Type B pancreatic cell (in vitro differentiated cells): ENCODE measurements around the gene AJAP1. TPM values are rescaled to one million over a fixed set of nuclear protein-coding genes. Genes with fewer than 3 reads are reported as not detected.
"Not testable (repeated sequence)": the region's sequence is repeated elsewhere in the genome, so short reads cannot be mapped to it uniquely, and the experiment has no call there.

Experiments used
- DNase-seq: peaks from one replicate; pipeline ENCODE4 v3.0.0; 2021; ENCODE audit warnings: mixed read lengths; ENCODE audit not compliant: unreplicated experiment; ENCODE audit errors: extremely low spot score
- H3K27ac Mint-ChIP-seq: 2 replicates; pipeline ENCODE4 v1.8.0; 2021; ENCODE audit warnings: mild to moderate bottlenecking, mixed read lengths
- H3K27me3 Mint-ChIP-seq: 2 replicates; pipeline ENCODE4 v1.8.0; 2021; ENCODE audit warnings: mixed read lengths
- H3K36me3 Mint-ChIP-seq: 2 replicates; pipeline ENCODE4 v1.8.0; 2021; ENCODE audit warnings: mixed read lengths
- H3K4me1 Mint-ChIP-seq: one replicate; pipeline ENCODE4 v1.8.0; 2021; ENCODE audit warnings: mixed read lengths; ENCODE audit not compliant: unreplicated experiment
- H3K4me3 Mint-ChIP-seq: 2 replicates; pipeline ENCODE4 v1.8.0; 2021; ENCODE audit warnings: mild to moderate bottlenecking, mixed read lengths
- H3K9me3 Mint-ChIP-seq: 2 replicates; pipeline ENCODE4 v1.8.0; 2021; ENCODE audit warnings: mixed read lengths
- CTCF ChIP-seq: fragments of 200-600 bp; sonication (generic); conservative IDR thresholded peaks from 2 replicates; pipeline ENCODE4 v1.5.0; 2021; ENCODE audit warnings: antibody characterized with exemption, mild to moderate bottlenecking
- total RNA-seq: library from RNA; stranded (reverse); gene quantifications from 2 replicates; pipeline ENCODE4 v1.2.1, GENCODE V29; 2021; ENCODE audit warnings: low replicate concordance

The AJAP1 gene
- total RNA-seq, 1 donor from 2014 or later = 9.5 TPM

- Mint-ChIP-seq H3K4me3 (no peak overlapping the region), H3K27ac (no peak overlapping the region), H3K9me3 (no peaks in the 10 kb centered on the region), H3K4me1 (peaks cover 8% of the 10 kb centered on the region), H3K36me3 (no peaks in the 10 kb centered on the region), H3K27me3 (peaks cover 19% of the 10 kb centered on the region)
- TF ChIP-seq CTCF = no peak
- DNase-seq = no peak
Observed at GRCh38 chr1:4665456-4665855, 11.0 kb downstream of the AJAP1 start.

- H3K9me3 Mint-ChIP-seq, H3K27me3 Mint-ChIP-seq, H3K4me1 Mint-ChIP-seq, H3K27ac Mint-ChIP-seq, H3K4me3 Mint-ChIP-seq, DNase-seq, H3K36me3 Mint-ChIP-seq: not testable (repeated sequence)
Observed at GRCh38 chr1:4666683-4667082, 12.3 kb downstream of the AJAP1 start.

DNA sequence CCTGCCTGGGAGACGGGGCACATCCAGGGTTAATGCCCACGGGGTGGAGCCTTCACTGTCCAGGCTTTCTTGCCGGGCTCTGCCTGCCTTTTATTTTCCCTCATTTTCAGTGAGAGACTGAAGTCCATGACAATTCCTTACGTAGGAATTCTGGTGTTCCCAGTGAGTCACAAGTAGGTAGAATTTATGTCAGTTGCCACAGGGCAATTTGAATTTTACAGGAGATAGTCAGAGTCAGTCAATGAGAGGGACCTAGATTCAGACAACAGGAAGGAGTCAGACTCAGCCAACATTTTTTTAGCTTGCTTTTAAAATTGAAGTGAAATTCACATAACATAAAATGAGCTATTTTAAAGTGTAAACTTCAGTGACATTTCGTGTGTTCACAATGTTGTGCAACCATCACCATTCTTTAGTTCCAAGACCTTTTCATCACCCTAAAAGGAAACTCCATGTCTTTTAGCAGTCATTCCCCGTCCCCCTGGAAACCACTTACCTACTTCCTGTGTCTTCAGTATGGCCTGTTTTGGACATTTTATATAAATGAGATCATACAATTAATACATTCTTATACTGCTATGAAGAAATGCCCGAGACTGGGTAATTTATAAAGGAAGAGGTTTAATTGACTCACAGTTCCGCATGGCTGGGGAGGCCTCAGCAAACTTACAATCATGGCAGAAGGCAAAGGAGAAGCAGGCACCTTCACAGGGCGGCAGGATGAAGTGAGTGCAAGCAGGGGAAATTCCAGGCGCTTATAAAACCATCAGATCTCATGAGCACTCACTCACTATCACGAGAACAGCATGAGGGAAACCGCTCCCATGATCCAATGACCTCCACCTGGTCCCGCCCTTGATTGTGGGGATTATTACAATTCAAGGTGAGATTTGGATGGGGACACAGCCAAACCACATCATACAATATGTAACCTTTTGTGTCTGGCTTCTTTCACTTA, 14.6 kb downstream of the AJAP1 start:
- no peak for TF ChIP-seq CTCF
- Mint-ChIP-seq H3K4me1 (no peaks in the 10 kb centered on the region), H3K27me3 (peaks cover 3% of the 10 kb centered on the region), H3K9me3 (no peaks in the 10 kb centered on the region), H3K4me3 (no peak overlapping the region), H3K27ac (no peak overlapping the region), H3K36me3 (no peaks in the 10 kb centered on the region)
- DNase-seq = no peak

DNA sequence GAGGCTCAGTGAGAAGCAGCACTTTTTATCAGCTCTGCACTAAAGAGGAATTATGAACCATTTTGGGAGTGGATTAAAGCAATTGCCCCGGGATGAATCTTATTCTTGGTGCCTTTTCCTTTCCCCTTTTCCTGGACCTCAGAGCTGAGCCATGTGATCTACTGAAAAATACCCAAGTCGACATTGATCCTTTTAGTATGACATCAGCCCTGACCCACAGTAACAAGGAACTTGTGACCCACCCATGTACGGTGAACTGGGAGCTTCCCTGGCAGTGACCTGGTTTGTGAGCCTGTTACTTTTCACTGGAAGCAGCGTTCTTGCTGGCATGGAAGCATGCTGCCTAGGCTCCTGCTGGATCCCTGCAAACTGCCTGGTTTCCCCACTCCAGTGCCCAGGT, 15.9 kb downstream of the AJAP1 start:
- Mint-ChIP-seq H3K4me3 (no peak overlapping the region), H3K9me3 (no peaks in the 10 kb centered on the region), H3K27ac (no peak overlapping the region), H3K36me3 (no peaks in the 10 kb centered on the region), H3K27me3 (no peaks in the 10 kb centered on the region), H3K4me1 (no peaks in the 10 kb centered on the region)
- DNase-seq = no peak
- TF ChIP-seq CTCF = no peak

GRCh38 chr1:4671828-4672227, 17.4 kb downstream of the AJAP1 start:
- DNase-seq = no peak
- H3K9me3 Mint-ChIP-seq = no peaks in the 10 kb centered on the region

More at GRCh38 chr1:4671828-4672227, 17.4 kb downstream of the AJAP1 start:
- Mint-ChIP-seq H3K27me3 (peaks cover 5% of the 10 kb centered on the region), H3K36me3 (no peaks in the 10 kb centered on the region), H3K27ac (no peak overlapping the region), H3K4me1 (no peaks in the 10 kb centered on the region), H3K4me3 (no peak overlapping the region)
- TF ChIP-seq CTCF = no peak
